GM19239 (cell line): ENCODE results near the gene ST13.
"Not testable (repeated sequence)": the region's sequence is repeated elsewhere in the genome, so short reads cannot be mapped to it uniquely, and the experiment has no call there.

Source experiments
- DNase-seq: peaks from one replicate; pipeline ENCODE4 v3.0.0; 2011; ENCODE audit warnings: low spot score; ENCODE audit not compliant: insufficient read length
- FAIRE-seq: peaks from 2 replicates; lab custom pipeline; 2011; peaks lifted over from hg19 to GRCh38; lab: Jason Lieb, UNC

The ST13 gene

GRCh38 chr22:40845816-40846215 is 10.6 kb downstream of the ST13 start:
- DNase-seq, FAIRE-seq: not testable (repeated sequence)

GRCh38 chr22:40844951-40845350 is 11.5 kb downstream of the ST13 start:
- no peak for FAIRE-seq
- no peak for DNase-seq

DNA sequence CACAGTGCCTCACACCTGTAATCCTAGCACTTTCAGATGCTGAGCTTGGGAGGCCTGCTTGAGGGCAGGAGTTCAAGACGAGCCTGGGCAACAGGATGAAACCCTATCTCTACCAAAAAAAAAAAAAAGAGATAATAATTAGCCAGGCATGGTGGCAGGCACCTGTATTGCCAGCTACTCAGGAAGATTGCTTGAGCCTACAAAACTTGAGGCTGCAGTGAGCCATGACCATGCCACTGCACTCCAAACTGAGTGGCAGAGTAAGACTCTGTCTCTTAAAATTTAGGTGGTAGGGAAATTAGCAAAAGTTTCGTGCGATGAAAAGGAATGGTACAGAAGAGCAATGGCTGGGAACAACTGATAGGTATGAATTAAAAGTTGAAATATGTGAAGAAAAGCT is 18.0 kb downstream of the ST13 start:
- no peak for FAIRE-seq
- no peak for DNase-seq

- FAIRE-seq, result no peak
- DNase-seq, result no peak
These were observed 21.8 kb downstream of the ST13 start for GRCh38 chr22:40834619-40835018.

DNA sequence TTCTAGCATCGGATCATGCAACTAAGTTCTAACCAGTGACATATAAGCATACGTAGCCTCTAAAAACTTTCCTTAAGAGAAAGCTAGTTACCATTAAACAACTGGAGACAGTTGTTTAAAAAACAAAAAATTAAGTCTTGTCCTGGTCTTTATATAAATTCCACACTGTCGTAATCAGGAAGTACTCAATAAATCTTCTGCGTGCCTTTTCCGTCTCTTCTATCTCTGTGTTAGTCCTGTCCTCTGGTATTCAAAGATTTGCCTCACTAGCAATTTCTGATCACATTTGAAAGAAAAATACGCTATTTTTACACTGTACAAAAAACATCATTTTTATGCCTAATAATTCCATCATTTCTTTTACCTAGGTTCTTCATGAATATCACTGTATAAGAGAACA is 27.3 kb downstream of the ST13 start:
- DNase-seq, result no peak
- no peak for FAIRE-seq

DNA sequence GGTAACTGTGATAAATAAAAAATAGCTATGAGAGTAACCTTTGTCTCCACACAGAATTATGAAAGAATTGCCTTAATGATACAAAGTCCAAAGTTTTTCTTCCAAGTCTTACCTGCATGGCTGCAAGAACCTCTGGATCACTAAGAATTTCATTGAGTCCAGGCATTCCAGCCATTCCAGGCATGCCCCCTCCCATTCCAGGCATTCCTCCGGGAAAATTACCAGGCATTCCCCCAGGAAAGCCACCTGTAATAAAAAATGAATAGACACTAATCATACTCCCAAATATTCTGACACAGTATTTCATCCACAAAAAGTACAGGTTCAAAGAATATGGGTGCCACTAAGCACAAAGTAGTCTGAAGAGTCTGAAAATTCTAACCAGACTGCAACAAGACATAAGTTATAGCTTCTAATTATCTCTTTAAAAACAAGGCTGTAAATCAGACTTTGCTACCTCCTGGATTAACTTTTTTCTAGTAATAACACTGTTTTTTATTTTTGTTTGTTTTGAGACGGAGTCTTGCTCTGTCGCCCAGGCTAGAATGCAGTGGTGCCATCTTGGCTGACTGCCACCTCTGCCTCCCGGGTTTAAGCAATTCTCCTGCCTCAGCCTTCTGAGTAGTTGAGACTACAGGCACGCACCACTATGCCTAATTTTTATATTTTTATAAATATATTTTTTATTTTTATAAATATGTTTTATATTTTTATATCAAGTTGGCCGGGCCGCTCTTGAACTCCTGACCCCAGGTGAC is 29.3 kb downstream of the ST13 start:
- FAIRE-seq (no peak), DNase-seq (no peak)

- DNase-seq, FAIRE-seq: not testable (repeated sequence)
These were observed 30.1 kb downstream of the ST13 start for GRCh38 chr22:40826292-40826691.

DNA sequence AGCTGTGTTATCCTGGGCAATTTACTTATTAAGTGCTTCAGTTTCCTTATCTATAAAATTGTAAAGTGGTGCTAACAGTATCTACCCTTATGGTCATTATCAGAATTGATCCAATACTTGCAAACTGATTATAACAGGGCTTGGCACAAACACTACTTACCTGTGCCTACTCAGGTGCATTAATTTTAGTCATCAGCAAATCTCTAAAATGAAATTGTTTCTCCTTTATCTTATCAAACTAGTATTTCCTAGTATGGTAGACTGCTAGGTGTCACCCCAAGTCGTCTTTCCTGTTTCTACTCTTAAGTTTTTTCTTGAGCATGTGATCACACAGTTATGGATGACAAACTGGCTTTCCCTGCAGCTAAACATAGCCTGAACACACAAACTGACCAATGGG is 33.0 kb downstream of the ST13 start:
- no peak for FAIRE-seq

GRCh38 chr22:40819599-40820140 is 36.8 kb downstream of the ST13 start:
- DNase-seq (no peak), FAIRE-seq (no peak)

More for the DNA sequence above, 33.0 kb downstream of the ST13 start:
- DNase-seq, result no peak

GRCh38 chr22:40818747-40819598 is 37.5 kb downstream of the ST13 start, which contains the start of gene SLC25A17:
Gene SLC25A17, minus strand, starts transcription at chr22:40819346. Its CDS starts 98 bp downstream, at chr22:40819248.
- DNase-seq, result peak; percentile 83
- FAIRE-seq, result peak; percentile 73

GRCh38 chr22:40818192-40818746 is 38.2 kb downstream of the ST13 start:
- no peak for DNase-seq
- FAIRE-seq, result no peak

- DNase-seq (no peak), FAIRE-seq (peak; percentile 88)
These were observed 38.7 kb downstream of the ST13 start for GRCh38 chr22:40817737-40818136.

DNA sequence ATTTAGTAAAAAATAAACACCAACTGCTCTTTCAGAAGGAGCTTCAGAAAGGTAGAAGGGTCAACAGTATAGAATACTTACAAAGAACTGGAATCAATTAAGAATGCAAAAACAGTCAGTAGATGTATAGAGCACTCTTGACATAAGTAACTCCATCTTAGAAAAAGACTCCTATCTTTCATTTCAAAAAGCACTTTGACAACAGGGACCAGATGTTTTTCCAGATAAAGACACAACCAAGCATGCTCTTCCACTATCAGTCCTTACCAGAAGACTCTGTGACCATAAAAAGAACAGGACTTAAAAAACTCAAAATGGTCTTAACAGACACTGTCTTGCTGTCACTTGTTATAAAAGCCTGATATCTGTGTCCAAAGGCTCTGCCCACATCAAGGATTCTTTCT is 42.5 kb downstream of the ST13 start:
- no peak for FAIRE-seq

GRCh38 chr22:40808018-40808841 is 48.2 kb downstream of the ST13 start:
- DNase-seq (no peak), FAIRE-seq (no peak)

More for the DNA sequence above, 42.5 kb downstream of the ST13 start:
- DNase-seq, result no peak

DNA sequence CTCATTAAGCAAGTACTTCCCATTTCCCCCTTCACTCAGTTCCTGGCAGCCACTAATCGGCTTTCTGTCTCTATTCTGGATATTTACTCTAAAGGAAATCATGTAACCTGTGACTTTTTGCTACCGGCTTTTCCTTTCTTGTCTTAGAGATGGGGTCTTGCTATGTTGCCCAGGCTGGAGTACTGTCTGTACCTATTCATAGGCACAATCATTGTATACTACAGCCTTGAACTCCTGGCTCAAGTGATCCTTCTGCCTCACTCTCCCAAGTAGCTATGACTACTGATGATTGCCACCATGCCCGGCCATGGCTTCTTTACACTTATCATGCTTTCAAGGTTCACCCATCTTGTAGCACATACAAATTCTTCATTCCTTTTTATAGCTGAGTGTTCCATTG is 49.7 kb downstream of the ST13 start:
- FAIRE-seq, result no peak

GRCh38 chr22:40805699-40806203 is 50.7 kb downstream of the ST13 start:
- no peak for DNase-seq

More for the DNA sequence above, 49.7 kb downstream of the ST13 start:
- DNase-seq, result no peak

DNA sequence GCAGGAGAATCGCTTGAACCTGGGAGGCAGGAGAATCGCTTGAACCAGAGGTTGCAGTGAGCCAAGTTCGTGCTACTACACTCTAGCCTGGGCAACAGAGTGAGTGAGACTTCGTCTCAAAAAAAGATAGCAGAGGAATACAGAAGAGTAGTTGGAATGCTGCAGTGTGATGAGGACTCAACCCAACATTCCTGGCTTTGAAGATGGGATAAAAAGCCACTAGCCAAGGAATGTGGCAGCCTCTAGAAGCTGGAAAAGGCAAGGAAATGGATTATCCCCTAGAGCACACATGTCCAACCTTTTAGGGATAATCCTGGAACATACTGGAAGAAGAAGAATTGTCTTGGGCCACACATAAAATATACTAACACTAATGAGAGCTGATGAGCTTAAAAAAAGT is 51.2 kb downstream of the ST13 start:
- FAIRE-seq (no peak), DNase-seq (no peak)

More at GRCh38 chr22:40805699-40806203, 50.7 kb downstream of the ST13 start:
- peak; percentile 44 for FAIRE-seq

DNA sequence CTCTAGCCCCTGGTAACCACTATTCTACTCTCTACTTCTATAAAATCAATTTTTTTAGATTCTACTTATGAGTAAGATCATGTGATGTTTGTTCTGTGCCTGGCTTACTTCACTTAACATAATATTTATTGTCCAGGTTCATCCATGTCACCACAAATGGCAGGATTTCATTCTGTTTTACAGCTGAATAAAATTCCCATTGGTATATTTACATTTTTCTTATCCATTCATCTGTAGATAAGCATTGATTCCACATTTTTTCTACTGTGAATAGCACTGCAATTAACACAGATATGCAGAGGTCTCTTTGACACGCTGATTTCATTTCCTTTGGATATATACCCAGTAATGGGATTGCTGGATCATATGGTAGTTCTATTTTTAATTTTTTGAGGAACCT is 53.1 kb downstream of the ST13 start:
- DNase-seq (no peak), FAIRE-seq (no peak)

GRCh38 chr22:40799008-40799407 is 57.4 kb downstream of the ST13 start:
- DNase-seq (no peak), FAIRE-seq (no peak)
